GM04503 (cell line): Measurements from ENCODE around the gene CNTN2.

Experiments used
- DNase-seq: peaks from one replicate; pipeline ENCODE4 v3.0.0-alpha.2; 2012; ENCODE audit warnings: low read depth

Gene CNTN2

DNA sequence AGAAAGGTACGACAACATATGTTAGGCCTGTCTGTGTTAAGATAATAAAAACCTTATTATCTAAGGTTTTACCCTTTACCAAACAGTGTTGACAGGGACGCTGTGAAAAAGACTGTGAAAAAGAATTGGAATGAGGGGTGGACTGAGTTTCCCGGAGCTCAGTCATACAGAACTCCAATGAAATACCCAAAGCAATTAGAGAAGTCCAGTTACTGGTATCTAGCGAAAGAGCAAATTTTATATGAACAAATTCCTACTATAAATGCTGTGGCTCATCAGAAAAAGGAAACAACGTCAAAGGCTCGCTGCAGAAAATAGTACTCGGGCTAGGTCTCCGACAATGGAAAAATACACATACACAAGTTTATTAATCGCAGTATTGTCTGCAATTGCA, 79.5 kb downstream of the CNTN2 start:
- DNase-seq: no peak

DNA sequence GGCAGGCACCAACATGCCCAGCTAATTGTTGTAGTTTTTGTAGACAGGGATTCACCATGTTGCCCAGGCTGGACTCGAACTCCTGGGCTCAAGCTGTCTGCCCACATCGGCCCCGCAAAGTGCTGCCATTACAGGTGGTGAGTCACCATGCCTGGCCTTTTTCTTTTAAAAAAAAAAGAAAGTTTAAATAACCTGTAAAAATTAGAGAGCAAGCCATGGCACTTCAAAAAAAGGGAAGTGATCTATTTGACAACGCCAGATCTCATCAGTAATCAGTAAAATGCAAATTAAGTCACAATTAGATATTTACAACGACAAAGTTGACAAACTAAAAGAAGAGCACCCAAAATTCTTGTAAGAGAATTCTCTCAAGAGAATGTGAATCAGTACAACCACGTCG, 81.7 kb downstream of the CNTN2 start:
- DNase-seq: no peak

DNA sequence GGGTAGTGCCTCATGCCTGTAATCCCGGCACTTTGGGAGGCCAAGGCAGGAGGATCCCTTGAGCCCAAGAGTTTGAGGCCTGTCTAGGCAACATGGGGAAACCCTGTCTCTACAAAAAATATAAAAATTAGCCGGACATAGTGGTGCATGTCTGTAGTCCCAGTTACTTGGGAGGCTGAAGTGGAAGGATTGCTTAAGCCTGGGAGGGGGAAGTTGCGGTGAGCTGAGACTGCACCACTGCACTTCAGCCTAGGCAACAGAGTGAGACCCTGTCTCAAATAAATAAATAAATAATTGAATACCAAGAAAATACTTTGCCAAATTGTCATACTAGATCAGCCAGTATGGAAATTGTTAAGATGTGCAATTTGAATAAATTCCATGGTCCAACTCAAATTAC, 84.6 kb downstream of the CNTN2 start:
- no peak for DNase-seq
